Measurements from ENCODE around the gene AEBP2.

DNA sequence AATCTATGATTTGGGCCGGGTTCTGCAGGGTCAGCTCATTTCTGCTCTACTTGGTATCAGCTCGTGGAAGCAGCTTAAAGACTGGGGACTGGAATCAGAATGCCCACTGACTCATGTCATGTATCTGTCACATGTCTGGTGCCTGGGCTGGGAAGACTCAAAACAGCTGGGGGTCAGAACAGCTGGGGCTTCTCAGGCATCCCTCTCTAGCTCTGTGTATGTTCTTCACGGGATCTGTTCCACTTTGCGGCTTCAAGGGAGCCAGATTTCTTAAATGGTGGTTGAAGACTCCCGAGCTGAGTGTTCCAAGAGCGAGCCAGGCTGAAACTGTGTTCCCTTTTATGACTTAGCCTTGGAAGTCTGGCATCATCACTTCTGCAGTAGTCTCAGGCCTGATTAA, 11.9 kb downstream of the AEBP2 start:
- TF ChIP-seq, protein P1, sequence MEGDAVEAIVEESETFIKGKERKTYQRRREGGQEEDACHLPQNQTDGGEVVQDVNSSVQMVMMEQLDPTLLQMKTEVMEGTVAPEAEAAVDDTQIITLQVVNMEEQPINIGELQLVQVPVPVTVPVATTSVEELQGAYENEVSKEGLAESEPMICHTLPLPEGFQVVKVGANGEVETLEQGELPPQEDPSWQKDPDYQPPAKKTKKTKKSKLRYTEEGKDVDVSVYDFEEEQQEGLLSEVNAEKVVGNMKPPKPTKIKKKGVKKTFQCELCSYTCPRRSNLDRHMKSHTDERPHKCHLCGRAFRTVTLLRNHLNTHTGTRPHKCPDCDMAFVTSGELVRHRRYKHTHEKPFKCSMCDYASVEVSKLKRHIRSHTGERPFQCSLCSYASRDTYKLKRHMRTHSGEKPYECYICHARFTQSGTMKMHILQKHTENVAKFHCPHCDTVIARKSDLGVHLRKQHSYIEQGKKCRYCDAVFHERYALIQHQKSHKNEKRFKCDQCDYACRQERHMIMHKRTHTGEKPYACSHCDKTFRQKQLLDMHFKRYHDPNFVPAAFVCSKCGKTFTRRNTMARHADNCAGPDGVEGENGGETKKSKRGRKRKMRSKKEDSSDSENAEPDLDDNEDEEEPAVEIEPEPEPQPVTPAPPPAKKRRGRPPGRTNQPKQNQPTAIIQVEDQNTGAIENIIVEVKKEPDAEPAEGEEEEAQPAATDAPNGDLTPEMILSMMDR (IDR thresholded peaks at IDR 0.05; ENCODE audit: low read length): no peak
- TF ChIP-seq EZH2 (optimal IDR thresholded peaks at IDR 0.05; ENCODE audit: low read depth, low read length) (no peak), EZH2phosphoT487 (IDR thresholded peaks at IDR 0.05; ENCODE audit: low read length) (no peak)
